GM12878 (cell line): ENCODE results near the gene MAGEA10. TPM values are rescaled to one million over a fixed set of nuclear protein-coding genes. Genes with fewer than 3 reads are reported as not detected.

ENCODE experiments used
- ATAC-seq: fragments of 200-7000 bp; cut with Tn5 transposase; 3 replicates; pipeline ENCODE4 v1.9.1; 2020; ENCODE audit warnings: mild to moderate bottlenecking, moderate library complexity
- BruUV-seq: library from RNA; stranded (reverse); fragments of 400-500 nt; replicated peaks from 2 replicates; lab custom pipeline; 2021; lab: Mats Ljungman, UMichigan
- CTCF ChIA-PET: fragments of 300-600 bp; sonication (Branson Sonifier 250); formaldehyde crosslinking; extraction: SDS; loops from one replicate; lab custom pipeline; 2021; ENCODE audit warnings: inconsistent platforms; lab: Yijun Ruan, JAX
- POLR2A ChIA-PET: fragments of 350-600 bp; formaldehyde crosslinking; extraction: SDS; loops from one replicate; lab custom pipeline; 2021; ENCODE audit warnings: inconsistent platforms; lab: Charles Lee
- RAD21 ChIA-PET: fragments of 300-600 bp; sonication (Branson Sonifier 250); formaldehyde crosslinking; loops from one replicate; lab custom pipeline; 2023; ENCODE audit warnings: antibody characterized with exemption; ENCODE audit not compliant: unreplicated experiment; lab: Charles Lee
- SMC1A ChIA-PET: fragments of 300-600 bp; sonication (Branson Sonifier 250); formaldehyde crosslinking; loops from one replicate; lab custom pipeline; 2023; ENCODE audit not compliant: unreplicated experiment, uncharacterized antibody; lab: Charles Lee
- DNase-seq: peaks from one replicate; pipeline ENCODE4 v3.0.0-alpha.2; 2011; ENCODE audit warnings: low read depth, low spot score
- FAIRE-seq: peaks from 3 replicates; lab custom pipeline; 2011; peaks lifted over from hg19 to GRCh38; lab: Jason Lieb, UNC
- H2AFZ ChIP-seq: 2 replicates; pipeline ENCODE4 v1.6.0; 2011; ENCODE audit warnings: low read depth, low read length, control low read depth; ENCODE audit not compliant: control insufficient read depth
- H3K27ac ChIP-seq: 2 replicates; pipeline ENCODE4 v1.5.1; 2011; ENCODE audit warnings: control low read depth; ENCODE audit not compliant: control insufficient read depth, insufficient read depth
- H3K27me3 ChIP-seq, 2 experiments: replicated peaks in 1 of 2; 2 replicates each; pipeline versions ENCODE4 v1.6.0 to v1.6.1; 2011; ENCODE audit warnings: low read length in 1 of 2; ENCODE audit not compliant: control insufficient read depth in 2 of 2, insufficient read depth in 2 of 2
- H3K36me3 ChIP-seq, 2 experiments: 2 replicates each; pipeline ENCODE4 v1.5.1; 2011; ENCODE audit warnings: low read length in 1 of 2; ENCODE audit not compliant: control insufficient read depth in 2 of 2, insufficient read depth in 2 of 2
- H3K4me1 ChIP-seq: 2 replicates; pipeline ENCODE4 v1.6.1; 2011; ENCODE audit warnings: mild to moderate bottlenecking, low read length, moderate library complexity, mixed read lengths; ENCODE audit not compliant: control insufficient read depth, insufficient read depth
- H3K4me2 ChIP-seq: 2 replicates; pipeline ENCODE4 v1.6.0; 2011; ENCODE audit warnings: control low read depth; ENCODE audit not compliant: control insufficient read depth, insufficient read depth
- H3K4me3 ChIP-seq: fragments of 200-600 bp; sonication (generic); 2 replicates; pipeline ENCODE4 v1.5.1; 2016
- H3K79me2 ChIP-seq: 2 replicates; pipeline ENCODE4 v1.6.0; 2011; ENCODE audit warnings: low read length; ENCODE audit not compliant: control insufficient read depth, insufficient read depth
- H3K9ac ChIP-seq: 2 replicates; pipeline ENCODE4 v1.8.0; 2011; ENCODE audit warnings: low read length, control low read depth, mixed read lengths; ENCODE audit not compliant: control insufficient read depth, insufficient read depth
- H3K9me3 ChIP-seq: replicated peaks from 3 replicates; pipeline ENCODE4 v1.5.1; 2011; ENCODE audit warnings: mild to moderate bottlenecking, low read length; ENCODE audit not compliant: control insufficient read depth, insufficient read depth
- H4K20me1 ChIP-seq: 2 replicates; pipeline ENCODE4 v1.6.0; 2011; ENCODE audit not compliant: control insufficient read depth, insufficient read depth
- BACH1 ChIP-seq: fragments of 450-650 bp; IDR thresholded peaks from 2 replicates; pipeline ENCODE4 v1.6.1; 2017; ENCODE audit warnings: mild to moderate bottlenecking, borderline replicate concordance
- BCLAF1 ChIP-seq: fragments of 450-650 bp; IDR thresholded peaks from 2 replicates; pipeline ENCODE4 v1.6.1; 2017; ENCODE audit warnings: antibody characterized with exemption, mild to moderate bottlenecking, moderate library complexity
- CEBPB ChIP-seq, 2 experiments: fragments of 150-350 bp in 1 of 2; IDR thresholded peaks; 2 replicates each; pipeline ENCODE4 v1.6.1; 2012 to 2014; ENCODE audit warnings: low read depth in 2 of 2, low read length in 2 of 2, borderline replicate concordance in 1 of 2, inconsistent platforms in 1 of 2
- EED ChIP-seq: sonication (generic); IDR thresholded peaks from 2 replicates; pipeline ENCODE4 v1.6.1; 2016; ENCODE audit warnings: antibody characterized with exemption, low read depth
- HSF1 ChIP-seq: fragments of 150-350 bp; IDR thresholded peaks from 2 replicates; pipeline ENCODE4 v1.6.1; 2014; ENCODE audit warnings: mild to moderate bottlenecking, low read depth, low read length
- MEF2A ChIP-seq: IDR thresholded peaks from 2 replicates; pipeline ENCODE4 v1.6.1; 2011; ENCODE audit warnings: low read depth, mild to moderate bottlenecking, low read length, moderate library complexity; ENCODE audit not compliant: insufficient read depth
- MTA2 ChIP-seq: fragments of 450-650 bp; IDR thresholded peaks from 2 replicates; pipeline ENCODE4 v1.6.1; 2016; ENCODE audit warnings: low read depth, mild to moderate bottlenecking, moderate library complexity
- NFXL1 ChIP-seq: fragments of 450-650 bp; IDR thresholded peaks from 2 replicates; pipeline ENCODE4 v1.6.1; 2017; ENCODE audit warnings: antibody characterized with exemption, mild to moderate bottlenecking, borderline replicate concordance
- RUNX3 ChIP-seq: IDR thresholded peaks from 2 replicates; pipeline ENCODE4 v1.6.1; 2012; ENCODE audit warnings: low read length, inconsistent platforms
- STAT3 ChIP-seq: IDR thresholded peaks from 2 replicates; pipeline ENCODE4 v1.6.1; 2011; ENCODE audit warnings: low read depth, low read length, improper control_type of control experiment
- TCF3 ChIP-seq: IDR thresholded peaks from 2 replicates; pipeline ENCODE4 v1.6.1; 2012; ENCODE audit warnings: low read depth, mild to moderate bottlenecking, low read length, borderline replicate concordance; ENCODE audit not compliant: insufficient read depth
- ZNF274 ChIP-seq: IDR thresholded peaks from one replicate; pipeline ENCODE4 v1.8.0; 2011; ENCODE audit not compliant: insufficient read length, insufficient read depth
- WGBS: methylation state at CpG from one replicate; pipeline ENCODE4 v1.1.6; 2016; ENCODE audit warnings: low lambda C conversion rate; ENCODE audit not compliant: insufficient replicate concordance, insufficient coverage; ENCODE audit errors: missing lambda C conversion rate; 5-methylcytosine and 5-hydroxymethylcytosine counted together
- in situ Hi-C: fragments of 300-500 bp; cut with MboI; formaldehyde crosslinking; loops from 9 replicates; pipeline ENCODE4 v1.14.3; 2018; ENCODE audit warnings: mixed read lengths
- intact Hi-C: fragments of 100-400 bp; cut with micrococcal nuclease; formaldehyde crosslinking; loops from one replicate; pipeline ENCODE4 v1.14.2; 2022; ENCODE audit not compliant: unreplicated experiment
- polyA plus RNA-seq, 11 experiments: library from polyadenylated mRNA; depleted of rRNA in 4 of 11; unstranded in 6 of 11; stranded (reverse) in 5 of 11; fragments of >200 nt; fragmentation: Nextera tagmentation in 4 of 11; fragmentation: Illumina TruSeq in 1 of 11; extraction: Ambion mirVana in 4 of 11; extraction: Trizol in 1 of 11; gene quantifications; 1 replicate in 1 of 11; 2 replicates in 10 of 11; pipeline versions ENCODE4 v1.2.1 to v1.2.3, GENCODE V29; 2011 to 2016; ENCODE audit warnings: inconsistent platforms in 2 of 11, missing spikeins in 2 of 11, low read depth in 1 of 11
- total RNA-seq, 4 experiments: library from RNA; depleted of rRNA in 3 of 4; stranded (reverse); fragments of >200 nt in 3 of 4; fragmentation: Illumina TruSeq in 1 of 4; extraction: Trizol in 1 of 4; gene quantifications; 2 replicates each; pipeline versions ENCODE4 v1.2.1 to v1.2.3, GENCODE V29; 2013 to 2021

MAGEA10 gene
- total and polyA plus RNA-seq, 10 of the 15 experiments (the other 5 are each of a cell fraction or from before 2014, with no cell fraction given), result not detected

GRCh38 chrX:152137771-152138387 is 498 bp downstream of the MAGEA10 start:
- no peak overlapping the region for H3K27ac ChIP-seq
- no peak for DNase-seq
- H3K4me1 ChIP-seq, result no peaks in the 10 kb centered on the region
- no peaks in the 10 kb centered on the region for H3K79me2 ChIP-seq
- no peaks in the 10 kb centered on the region for H3K36me3 ChIP-seq
- no TSS peak for BruUV-seq
- no peaks in the 10 kb centered on the region for H4K20me1 ChIP-seq
- no peak overlapping the region for H3K4me2 ChIP-seq
- no peak overlapping the region for H3K4me3 ChIP-seq
- WGBS, result 62% methylated on average over 18 of the region's 26 CpGs
- SMC1A ChIA-PET, result no interaction called here
- no peaks in the 10 kb centered on the region for H3K9me3 ChIP-seq
- FAIRE-seq, result no peak
- RAD21 ChIA-PET, result no interaction called here
- no peak overlapping the region for H3K9ac ChIP-seq
- no peaks in the 10 kb centered on the region for H3K27me3 ChIP-seq
- POLR2A ChIA-PET, result interaction anchor here (0.5 kb wide), 1 partner anchor 1621 kb away, joined by 7 read pairs; no protein-coding TSS in a partner anchor
- no peak for ATAC-seq
- TF ChIP-seq NFXL1 (no peak), MTA2 (no peak), CEBPB (IDR thresholded peaks at IDR 0.05; ENCODE audit: borderline replicate concordance in 1 of 2, low read depth in 2 of 2, low read length in 2 of 2) (no peak), HSF1 (no peak), EED (no peak), TCF3 (no peak), ZNF274 (no peak), BCLAF1 (no peak), MEF2A (no peak), STAT3 (no peak), BACH1 (no peak), RUNX3 (no peak)
- intact Hi-C loops (no loop called here), in situ Hi-C loops (no loop called here)
- no peak overlapping the region for H2AFZ ChIP-seq
- CTCF ChIA-PET, result no interaction called here
